K562 (cell line): ENCODE data around the gene RTL1. TPM values are rescaled to one million over a fixed set of nuclear protein-coding genes. Genes with fewer than 3 reads are reported as not detected.

ENCODE experiments used
- ARID3B ChIP-seq: fragments of 250-450 bp; sonication (Bioruptor Pico); IDR thresholded peaks from 2 replicates; pipeline ENCODE4 v1.4.0; 2020; ENCODE audit warnings: borderline replicate concordance
- C11orf30 ChIP-seq: fragments of 450-650 bp; IDR thresholded peaks from 2 replicates; pipeline ENCODE4 v1.6.1; 2016; ENCODE audit warnings: low read depth, mild to moderate bottlenecking
- EP300 ChIP-seq: IDR thresholded peaks from 2 replicates; pipeline ENCODE4 v1.6.1; 2012; ENCODE audit warnings: low read length, improper control_type of control experiment
- MAFG ChIP-seq: fragments of 450-650 bp; conservative IDR thresholded peaks from 2 replicates; pipeline ENCODE4 v1.6.1; 2016; ENCODE audit warnings: missing genetic modification characterization, missing compliant biosample characterization
- NEUROD1 ChIP-seq: fragments of 150-350 bp; IDR thresholded peaks from 2 replicates; pipeline ENCODE4 v1.6.1; 2014; ENCODE audit warnings: borderline replicate concordance, low read length, low read depth; ENCODE audit not compliant: partially characterized antibody
- NFE2L1 ChIP-seq: fragments of 450-650 bp; IDR thresholded peaks from 2 replicates; pipeline ENCODE4 v1.6.1; 2016; ENCODE audit warnings: missing genetic modification characterization, low read depth, mild to moderate bottlenecking, missing compliant biosample characterization, moderate library complexity, borderline replicate concordance
- POLR2AphosphoS2 ChIP-seq: IDR thresholded peaks from 2 replicates; pipeline ENCODE4 v1.6.1; 2012; ENCODE audit warnings: low read length, improper control_type of control experiment
- PPARD ChIP-seq: fragments of 250-450 bp; sonication (Bioruptor Pico); IDR thresholded peaks from 2 replicates; pipeline ENCODE4 v1.8.0; 2022; ENCODE audit warnings: inconsistent platforms, mild to moderate bottlenecking, moderate library complexity
- TAF9B ChIP-seq: fragments of 450-650 bp; IDR thresholded peaks from 2 replicates; pipeline ENCODE4 v1.6.1; 2018; ENCODE audit warnings: mild to moderate bottlenecking; ENCODE audit not compliant: partially characterized antibody
- ZFP91 ChIP-seq: sonication (generic); formaldehyde crosslinking; IDR thresholded peaks from 2 replicates; pipeline ENCODE4 v1.8.0; 2022; ENCODE audit warnings: mild to moderate bottlenecking, missing genetic modification reagents
- ZNF589 ChIP-seq: fragments of 200-800 bp; sonication (Bioruptor generic); IDR thresholded peaks from 2 replicates; pipeline ENCODE4 v1.6.1; 2016; ENCODE audit warnings: low read depth, missing genetic modification characterization, missing compliant biosample characterization
- polyA plus RNA-seq, 8 experiments: library from polyadenylated mRNA; depleted of rRNA in 4 of 8; stranded (reverse) in 5 of 8; unstranded in 3 of 8; fragments of >200 nt; fragmentation: Nextera tagmentation in 2 of 8; fragmentation: Illumina TruSeq in 1 of 8; extraction: Ambion mirVana in 2 of 8; extraction: Trizol in 1 of 8; gene quantifications; 2 replicates each; pipeline versions ENCODE4 v1.2.1 to v1.2.3, GENCODE V29; 2011 to 2014; ENCODE audit warnings: inconsistent platforms in 1 of 8, missing spikeins in 1 of 8
- total RNA-seq, 7 experiments: library from RNA; depleted of rRNA in 6 of 7; stranded (reverse); fragments of >200 nt in 6 of 7; fragmentation: Illumina TruSeq in 2 of 7; extraction: Trizol in 2 of 7; gene quantifications; 2 replicates each; pipeline versions ENCODE4 v1.2.1 to v1.2.3, GENCODE V29; 2011 to 2021; ENCODE audit warnings: low replicate concordance in 1 of 7
- TF ChIP-seq, protein P1 (sequence below): fragments of 200-800 bp; sonication (Bioruptor generic); IDR thresholded peaks from 2 replicates; pipeline ENCODE4 v1.6.1; 2016; ENCODE audit warnings: missing genetic modification characterization, missing compliant biosample characterization
- TF ChIP-seq, protein P2 (sequence below): fragments of 250-450 bp; sonication (Bioruptor Pico); IDR thresholded peaks from 2 replicates; pipeline ENCODE4 v1.4.0; 2020; ENCODE audit warnings: mild to moderate bottlenecking, moderate library complexity, borderline replicate concordance

The RTL1 gene
- total and polyA plus RNA-seq, 9 of the 15 experiments (the other 6 are each of a cell fraction or from before 2014, with no cell fraction given), result not detected

DNA sequence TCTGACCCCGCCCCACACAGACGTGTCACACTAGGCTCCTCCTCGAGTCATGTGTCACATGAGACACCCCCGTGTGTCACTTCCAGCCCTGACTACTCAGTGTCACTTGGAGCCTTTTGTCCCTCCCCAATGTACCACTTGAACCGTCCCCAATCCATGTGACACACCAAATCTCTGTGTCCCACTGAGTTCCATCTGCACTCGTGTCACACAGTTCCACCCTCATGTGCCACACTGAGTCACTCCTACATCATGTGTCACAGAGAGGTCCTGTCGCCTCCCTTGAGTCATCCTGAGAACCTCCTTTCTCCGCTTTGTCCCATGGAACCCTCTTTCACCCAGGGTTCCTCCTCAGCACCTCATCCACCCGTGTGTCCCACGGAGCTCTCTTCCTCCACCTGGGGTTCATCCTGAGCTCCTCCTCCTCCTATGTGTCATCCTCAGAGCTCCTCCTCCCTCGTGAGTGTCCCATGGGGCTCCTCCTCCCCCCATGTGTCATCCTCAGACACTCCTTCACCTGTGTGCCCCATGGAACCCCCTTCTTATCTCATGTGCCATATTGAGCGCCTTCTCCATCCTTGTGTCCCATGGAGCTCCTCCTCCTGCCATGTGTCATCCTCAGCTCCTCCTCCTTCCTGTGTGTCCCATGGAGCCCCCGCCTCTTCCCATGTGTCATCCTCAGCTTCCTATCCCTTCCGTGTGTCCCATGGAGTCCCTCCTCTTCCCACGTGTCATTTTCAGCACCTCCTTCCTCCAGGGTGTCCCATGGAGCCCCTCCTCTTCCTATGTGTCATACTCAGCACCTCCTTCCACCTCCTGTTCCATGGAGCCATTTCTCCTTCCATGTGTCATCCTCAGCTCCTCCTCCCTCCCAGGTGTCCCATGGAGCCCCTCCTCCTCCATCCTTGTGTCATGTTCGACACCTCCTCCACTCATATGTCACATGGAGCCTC is 32.0 kb downstream of the RTL1 start (continued):
- TF ChIP-seq PPARD (CRISPR knock-in tag) (no peak), EP300 (peak; percentile 44), ARID3B (no peak), NEUROD1 (no peak), ZFP91 (CRISPR knock-in tag) (no peak), POLR2AphosphoS2 (no peak), C11orf30 (peak; percentile 11; the same call in 1 of the 2 replicates), TAF9B (no peak), MAFG (no peak), NFE2L1 (tag) (no peak), ZNF589 (CRISPR knock-in tag) (no peak)
- TF ChIP-seq, protein P1, sequence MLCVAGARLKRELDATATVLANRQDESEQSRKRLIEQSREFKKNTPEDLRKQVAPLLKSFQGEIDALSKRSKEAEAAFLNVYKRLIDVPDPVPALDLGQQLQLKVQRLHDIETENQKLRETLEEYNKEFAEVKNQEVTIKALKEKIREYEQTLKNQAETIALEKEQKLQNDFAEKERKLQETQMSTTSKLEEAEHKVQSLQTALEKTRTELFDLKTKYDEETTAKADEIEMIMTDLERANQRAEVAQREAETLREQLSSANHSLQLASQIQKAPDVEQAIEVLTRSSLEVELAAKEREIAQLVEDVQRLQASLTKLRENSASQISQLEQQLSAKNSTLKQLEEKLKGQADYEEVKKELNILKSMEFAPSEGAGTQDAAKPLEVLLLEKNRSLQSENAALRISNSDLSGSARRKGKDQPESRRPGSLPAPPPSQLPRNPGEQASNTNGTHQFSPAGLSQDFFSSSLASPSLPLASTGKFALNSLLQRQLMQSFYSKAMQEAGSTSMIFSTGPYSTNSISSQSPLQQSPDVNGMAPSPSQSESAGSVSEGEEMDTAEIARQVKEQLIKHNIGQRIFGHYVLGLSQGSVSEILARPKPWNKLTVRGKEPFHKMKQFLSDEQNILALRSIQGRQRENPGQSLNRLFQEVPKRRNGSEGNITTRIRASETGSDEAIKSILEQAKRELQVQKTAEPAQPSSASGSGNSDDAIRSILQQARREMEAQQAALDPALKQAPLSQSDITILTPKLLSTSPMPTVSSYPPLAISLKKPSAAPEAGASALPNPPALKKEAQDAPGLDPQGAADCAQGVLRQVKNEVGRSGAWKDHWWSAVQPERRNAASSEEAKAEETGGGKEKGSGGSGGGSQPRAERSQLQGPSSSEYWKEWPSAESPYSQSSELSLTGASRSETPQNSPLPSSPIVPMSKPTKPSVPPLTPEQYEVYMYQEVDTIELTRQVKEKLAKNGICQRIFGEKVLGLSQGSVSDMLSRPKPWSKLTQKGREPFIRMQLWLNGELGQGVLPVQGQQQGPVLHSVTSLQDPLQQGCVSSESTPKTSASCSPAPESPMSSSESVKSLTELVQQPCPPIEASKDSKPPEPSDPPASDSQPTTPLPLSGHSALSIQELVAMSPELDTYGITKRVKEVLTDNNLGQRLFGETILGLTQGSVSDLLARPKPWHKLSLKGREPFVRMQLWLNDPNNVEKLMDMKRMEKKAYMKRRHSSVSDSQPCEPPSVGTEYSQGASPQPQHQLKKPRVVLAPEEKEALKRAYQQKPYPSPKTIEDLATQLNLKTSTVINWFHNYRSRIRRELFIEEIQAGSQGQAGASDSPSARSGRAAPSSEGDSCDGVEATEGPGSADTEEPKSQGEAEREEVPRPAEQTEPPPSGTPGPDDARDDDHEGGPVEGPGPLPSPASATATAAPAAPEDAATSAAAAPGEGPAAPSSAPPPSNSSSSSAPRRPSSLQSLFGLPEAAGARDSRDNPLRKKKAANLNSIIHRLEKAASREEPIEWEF (CRISPR knock-in tag), result no peak
- TF ChIP-seq, protein P2, sequence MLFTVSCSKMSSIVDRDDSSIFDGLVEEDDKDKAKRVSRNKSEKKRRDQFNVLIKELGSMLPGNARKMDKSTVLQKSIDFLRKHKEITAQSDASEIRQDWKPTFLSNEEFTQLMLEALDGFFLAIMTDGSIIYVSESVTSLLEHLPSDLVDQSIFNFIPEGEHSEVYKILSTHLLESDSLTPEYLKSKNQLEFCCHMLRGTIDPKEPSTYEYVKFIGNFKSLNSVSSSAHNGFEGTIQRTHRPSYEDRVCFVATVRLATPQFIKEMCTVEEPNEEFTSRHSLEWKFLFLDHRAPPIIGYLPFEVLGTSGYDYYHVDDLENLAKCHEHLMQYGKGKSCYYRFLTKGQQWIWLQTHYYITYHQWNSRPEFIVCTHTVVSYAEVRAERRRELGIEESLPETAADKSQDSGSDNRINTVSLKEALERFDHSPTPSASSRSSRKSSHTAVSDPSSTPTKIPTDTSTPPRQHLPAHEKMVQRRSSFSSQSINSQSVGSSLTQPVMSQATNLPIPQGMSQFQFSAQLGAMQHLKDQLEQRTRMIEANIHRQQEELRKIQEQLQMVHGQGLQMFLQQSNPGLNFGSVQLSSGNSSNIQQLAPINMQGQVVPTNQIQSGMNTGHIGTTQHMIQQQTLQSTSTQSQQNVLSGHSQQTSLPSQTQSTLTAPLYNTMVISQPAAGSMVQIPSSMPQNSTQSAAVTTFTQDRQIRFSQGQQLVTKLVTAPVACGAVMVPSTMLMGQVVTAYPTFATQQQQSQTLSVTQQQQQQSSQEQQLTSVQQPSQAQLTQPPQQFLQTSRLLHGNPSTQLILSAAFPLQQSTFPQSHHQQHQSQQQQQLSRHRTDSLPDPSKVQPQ (CRISPR knock-in tag), result no peak
